Effector memory CD8-positive, alpha-beta T cell (primary cell): ENCODE data around the gene DNM3.
A peak's percentile ranks its signal among the peaks of the same experiment; 100 is the strongest.

ENCODE experiments used
- ATAC-seq: fragments of 150-1000 bp; cut with Tn5 transposase; replicated peaks from 2 replicates; pipeline ENCODE4 v1.10.0; 2021; ENCODE audit warnings: mild to moderate bottlenecking, moderate library complexity
- DNase-seq, 3 experiments: peaks; one replicate each; pipeline ENCODE4 v3.0.0; 2021
- H3K27ac Mint-ChIP-seq, 2 donors: one replicate each; pipeline ENCODE4 v1.8.0; 2022; ENCODE audit warnings: mild to moderate bottlenecking in 2 of 2, mixed read lengths in 2 of 2, moderate library complexity in 2 of 2
- H3K27me3 Mint-ChIP-seq, 2 donors: one replicate each; pipeline ENCODE4 v1.8.0; 2022; ENCODE audit warnings: mixed read lengths in 2 of 2
- H3K36me3 Mint-ChIP-seq: one replicate; pipeline ENCODE4 v1.8.0; 2022; ENCODE audit warnings: mild to moderate bottlenecking, moderate library complexity, mixed read lengths; ENCODE audit not compliant: insufficient read depth
- H3K4me1 Mint-ChIP-seq, 2 donors: one replicate each; pipeline ENCODE4 v1.8.0; 2022; ENCODE audit warnings: low read depth in 2 of 2, mixed read lengths in 2 of 2
- H3K4me3 Mint-ChIP-seq, 2 donors: one replicate each; pipeline ENCODE4 v1.8.0; 2022; ENCODE audit warnings: mild to moderate bottlenecking in 2 of 2, mixed read lengths in 2 of 2, moderate library complexity in 2 of 2
- H3K9me3 Mint-ChIP-seq, 2 donors: one replicate each; pipeline ENCODE4 v1.8.0; 2022; ENCODE audit warnings: mixed read lengths in 2 of 2

Gene DNM3

GRCh38 chr1:172328266-172328665 is 487.0 kb downstream of the DNM3 start:
- Mint-ChIP-seq H3K27ac (no peak overlapping the region), H3K9me3 (no peaks in the 10 kb centered on the region)
- no peak for ATAC-seq

GRCh38 chr1:172332230-172332629 is 490.9 kb downstream of the DNM3 start:
- ATAC-seq (no peak), DNase-seq (no peak)
- Mint-ChIP-seq H3K36me3 (peaks cover 2% of the 10 kb centered on the region), H3K4me1 (no peaks in the 10 kb centered on the region), H3K27me3 (no peaks in the 10 kb centered on the region), H3K4me3 (no peak overlapping the region), H3K9me3 (no peaks in the 10 kb centered on the region), H3K27ac (no peak overlapping the region)

More at GRCh38 chr1:172328266-172328665, 487.0 kb downstream of the DNM3 start:
- Mint-ChIP-seq H3K4me3 (no peak overlapping the region), H3K36me3 (peaks cover 2% of the 10 kb centered on the region), H3K4me1 (no peaks in the 10 kb centered on the region), H3K27me3 (no peaks in the 10 kb centered on the region)
- no peak for DNase-seq

- H3K4me3 Mint-ChIP-seq = no peak overlapping the region
- ATAC-seq (no peak), DNase-seq (no peak)
- peaks cover 2% of the 10 kb centered on the region for H3K36me3 Mint-ChIP-seq
- no peak overlapping the region for H3K27ac Mint-ChIP-seq
- H3K9me3 Mint-ChIP-seq = no peaks in the 10 kb centered on the region
- H3K27me3 Mint-ChIP-seq = no peaks in the 10 kb centered on the region
- H3K4me1 Mint-ChIP-seq = peaks cover 0 to 2% of the 10 kb centered on the region in 2 donors
These were observed 494.1 kb downstream of the DNM3 start for GRCh38 chr1:172335377-172335776.

GRCh38 chr1:172338295-172338735 is 497.0 kb downstream of the DNM3 start:
- Mint-ChIP-seq H3K4me1 (peaks cover 2 to 9% of the 10 kb centered on the region in 2 donors), H3K9me3 (no peaks in the 10 kb centered on the region), H3K27ac (no peak overlapping the region), H3K27me3 (no peaks in the 10 kb centered on the region), H3K36me3 (peaks cover 3% of the 10 kb centered on the region), H3K4me3 (no peak overlapping the region)
- ATAC-seq (no peak), DNase-seq (no peak)

- Mint-ChIP-seq H3K27me3 (no peaks in the 10 kb centered on the region), H3K36me3 (peaks cover 3% of the 10 kb centered on the region), H3K9me3 (no peaks in the 10 kb centered on the region), H3K4me1 (peaks cover 4 to 24% of the 10 kb centered on the region in 2 donors), H3K4me3 (no peak overlapping the region), H3K27ac (no peak overlapping the region)
- no peak for DNase-seq
- ATAC-seq = no peak
These were observed 498.5 kb downstream of the DNM3 start for GRCh38 chr1:172339842-172340241.

- DNase-seq (no peak), ATAC-seq (no peak)
- no peaks in the 10 kb centered on the region for H3K27me3 Mint-ChIP-seq
- peaks cover 4 to 24% of the 10 kb centered on the region in 2 donors for H3K4me1 Mint-ChIP-seq
- peaks cover 3% of the 10 kb centered on the region for H3K36me3 Mint-ChIP-seq
- no peak overlapping the region for H3K27ac Mint-ChIP-seq
- H3K4me3 Mint-ChIP-seq = no peak overlapping the region
- H3K9me3 Mint-ChIP-seq = no peaks in the 10 kb centered on the region
These were observed 499.2 kb downstream of the DNM3 start for GRCh38 chr1:172340520-172340919.

GRCh38 chr1:172341697-172342096 is 500.4 kb downstream of the DNM3 start:
- Mint-ChIP-seq H3K4me3 (no peak overlapping the region), H3K36me3 (peaks cover 3% of the 10 kb centered on the region), H3K27ac (no peak overlapping the region), H3K4me1 (peaks cover 4 to 24% of the 10 kb centered on the region in 2 donors), H3K27me3 (no peaks in the 10 kb centered on the region), H3K9me3 (no peaks in the 10 kb centered on the region)
- DNase-seq (no peak), ATAC-seq (no peak)

- DNase-seq (no peak), ATAC-seq (no peak)
- H3K27ac Mint-ChIP-seq = peak overlapping the region; percentile 9 to 56
- peaks cover 0 to 7% of the 10 kb centered on the region in 2 donors for H3K9me3 Mint-ChIP-seq
- H3K4me1 Mint-ChIP-seq = peaks cover 4 to 24% of the 10 kb centered on the region in 2 donors
- no peaks in the 10 kb centered on the region for H3K27me3 Mint-ChIP-seq
- H3K4me3 Mint-ChIP-seq = peak overlapping the region in 1 of 2 donors; percentile 48
- H3K36me3 Mint-ChIP-seq = peaks cover 3% of the 10 kb centered on the region
These were observed 501.4 kb downstream of the DNM3 start for GRCh38 chr1:172342584-172343239.

- Mint-ChIP-seq H3K4me3 (peak overlapping the region; percentile 22 to 48), H3K27ac (peak overlapping the region; percentile 13 to 90), H3K9me3 (peaks cover 0 to 7% of the 10 kb centered on the region in 2 donors), H3K27me3 (no peaks in the 10 kb centered on the region), H3K4me1 (peaks cover 4 to 24% of the 10 kb centered on the region in 2 donors), H3K36me3 (peaks cover 3% of the 10 kb centered on the region)
- no peak for DNase-seq
- no peak for ATAC-seq
These were observed 502.2 kb downstream of the DNM3 start for GRCh38 chr1:172343240-172344160.

- ATAC-seq (no peak), DNase-seq (no peak)
- Mint-ChIP-seq H3K27ac (peak overlapping the region; percentile 13 to 90), H3K9me3 (peaks cover 0 to 7% of the 10 kb centered on the region in 2 donors), H3K4me1 (peaks cover 4 to 24% of the 10 kb centered on the region in 2 donors), H3K36me3 (peaks cover 3% of the 10 kb centered on the region), H3K27me3 (no peaks in the 10 kb centered on the region), H3K4me3 (peak overlapping the region; percentile 4 to 48)
These were observed 503.1 kb downstream of the DNM3 start for GRCh38 chr1:172344444-172344843.

GRCh38 chr1:172345077-172345476 is 503.8 kb downstream of the DNM3 start:
- Mint-ChIP-seq H3K27ac (peak overlapping the region in 1 of 2 donors; percentile 90), H3K9me3 (peaks cover 0 to 7% of the 10 kb centered on the region in 2 donors), H3K36me3 (peaks cover 3% of the 10 kb centered on the region), H3K4me3 (peak overlapping the region in 1 of 2 donors; percentile 48), H3K27me3 (no peaks in the 10 kb centered on the region), H3K4me1 (peaks cover 3 to 24% of the 10 kb centered on the region in 2 donors)
- DNase-seq (no peak), ATAC-seq (no peak)

- peaks cover under 1% of the 10 kb centered on the region for H3K36me3 Mint-ChIP-seq
- ATAC-seq = no peak
These were observed 506.1 kb downstream of the DNM3 start for GRCh38 chr1:172347416-172347815.

GRCh38 chr1:172350856-172351255 is 509.6 kb downstream of the DNM3 start:
- DNase-seq (no peak), ATAC-seq (no peak)
- H3K9me3 Mint-ChIP-seq = peaks cover 0 to 7% of the 10 kb centered on the region in 2 donors
- H3K36me3 Mint-ChIP-seq = no peaks in the 10 kb centered on the region
- no peak overlapping the region for H3K4me3 Mint-ChIP-seq
- no peaks in the 10 kb centered on the region for H3K27me3 Mint-ChIP-seq
- peaks cover 8 to 18% of the 10 kb centered on the region in 2 donors for H3K4me1 Mint-ChIP-seq
- H3K27ac Mint-ChIP-seq = no peak overlapping the region

More at GRCh38 chr1:172347416-172347815, 506.1 kb downstream of the DNM3 start:
- Mint-ChIP-seq H3K27ac (no peak overlapping the region), H3K4me3 (no peak overlapping the region), H3K4me1 (peaks cover 3 to 21% of the 10 kb centered on the region in 2 donors), H3K9me3 (peaks cover 0 to 7% of the 10 kb centered on the region in 2 donors), H3K27me3 (no peaks in the 10 kb centered on the region)
- no peak for DNase-seq
